C1 segment of cervical spinal cord (tissue), 14 donors: ENCODE measurements around the gene CMSS1.

ENCODE experiments used
- DNase-seq, 14 donors: peaks; one replicate each; lab custom pipeline; 2025; lab: John Stamatoyannopoulos, UW

The CMSS1 gene

GRCh38 chr3:100053951-100054620 lies 236.4 kb downstream of the CMSS1 start:
- DNase-seq: no peak

GRCh38 chr3:100057716-100058575 lies 240.3 kb downstream of the CMSS1 start:
- DNase-seq: no peak

GRCh38 chr3:100059472-100059871 lies 241.8 kb downstream of the CMSS1 start:
- DNase-seq: no peak

- no peak for DNase-seq
These were observed 243.2 kb downstream of the CMSS1 start for GRCh38 chr3:100060685-100061484.

- DNase-seq: no peak
These were observed 245.0 kb downstream of the CMSS1 start for GRCh38 chr3:100062665-100063064.

GRCh38 chr3:100063929-100064461 lies 246.3 kb downstream of the CMSS1 start:
- DNase-seq: no peak

DNA sequence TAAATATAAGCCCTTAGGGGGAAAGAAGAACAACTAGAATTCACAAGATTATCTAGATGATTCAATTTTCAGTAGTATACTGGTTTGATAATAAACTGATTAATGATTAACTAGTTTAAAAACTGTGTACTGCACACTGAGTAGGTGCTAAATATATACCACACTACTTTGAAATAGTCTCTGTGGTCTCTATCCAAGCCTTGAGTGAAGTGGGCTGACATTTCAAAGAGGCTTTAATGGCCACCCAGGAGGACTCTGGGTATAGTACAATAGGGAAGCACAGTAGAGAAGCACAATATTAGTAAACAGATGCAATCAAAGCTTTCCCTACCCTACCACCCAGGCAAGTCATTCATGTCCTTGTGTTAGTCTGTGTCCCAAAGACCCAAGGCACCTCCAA lies 249.9 kb downstream of the CMSS1 start:
- DNase-seq: no peak

- peak in 8 of 14 donors; percentile 1 to 46 (median 15) for DNase-seq
These were observed 251.2 kb downstream of the CMSS1 start for GRCh38 chr3:100068826-100069225.

DNA sequence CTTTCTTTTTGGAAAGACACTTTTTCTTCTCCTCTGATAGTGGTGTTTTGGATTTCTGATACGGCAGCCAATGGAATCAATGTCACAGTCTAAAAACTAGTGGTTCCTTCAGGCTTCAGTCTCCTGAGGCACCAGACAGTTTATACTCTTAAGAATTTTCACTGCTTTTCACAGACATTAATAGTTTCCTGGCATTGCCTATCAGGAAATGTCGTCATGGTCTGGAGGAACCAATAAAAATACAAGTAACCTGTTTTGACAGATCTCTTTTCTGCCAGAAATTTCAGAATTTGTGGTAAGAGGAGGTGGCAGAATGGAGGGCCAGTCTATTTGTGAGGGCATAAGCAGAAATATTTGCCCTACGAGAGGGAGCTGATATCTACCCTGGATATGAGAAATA lies 251.8 kb downstream of the CMSS1 start:
- DNase-seq: no peak

GRCh38 chr3:100072326-100073048 lies 254.8 kb downstream of the CMSS1 start:
- no peak for DNase-seq

DNA sequence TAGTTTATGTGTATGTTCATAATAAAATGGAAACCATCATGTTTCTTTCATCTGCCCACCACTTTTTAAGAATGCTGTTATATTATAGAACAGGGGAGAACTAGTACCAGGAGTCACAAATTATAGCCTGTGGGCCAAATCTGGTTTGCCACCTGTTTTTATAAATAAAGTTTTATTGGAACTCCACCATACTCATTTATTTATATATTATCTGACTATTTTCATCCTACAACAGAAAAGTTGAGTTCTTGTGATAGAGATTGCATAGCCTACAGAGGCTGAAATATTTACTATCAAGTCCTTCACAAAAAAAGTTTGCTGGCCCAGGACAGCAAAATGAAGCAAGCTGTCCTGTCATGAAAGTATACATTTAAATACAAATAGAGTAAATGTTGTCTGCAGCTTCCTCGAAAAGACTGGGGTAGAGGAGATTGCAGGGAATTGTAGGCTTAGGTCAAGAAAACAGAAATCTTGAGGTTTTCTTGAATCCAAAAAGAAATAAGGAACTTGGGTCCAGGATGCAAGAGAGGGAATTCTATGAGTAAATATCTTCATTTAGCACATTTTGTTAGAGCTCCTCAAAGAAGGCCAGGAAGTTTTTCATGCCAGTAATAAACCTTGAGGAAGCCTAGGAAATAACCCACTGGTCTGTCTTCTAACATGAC lies 255.5 kb downstream of the CMSS1 start:
- no peak for DNase-seq

GRCh38 chr3:100073714-100074307 lies 256.1 kb downstream of the CMSS1 start:
- peak in 5 of 14 donors; percentile 3 to 35 (median 21) for DNase-seq

- no peak for DNase-seq
These were observed 257.5 kb downstream of the CMSS1 start for GRCh38 chr3:100075196-100075595.

GRCh38 chr3:100075851-100076730 lies 258.4 kb downstream of the CMSS1 start:
- DNase-seq: no peak

DNA sequence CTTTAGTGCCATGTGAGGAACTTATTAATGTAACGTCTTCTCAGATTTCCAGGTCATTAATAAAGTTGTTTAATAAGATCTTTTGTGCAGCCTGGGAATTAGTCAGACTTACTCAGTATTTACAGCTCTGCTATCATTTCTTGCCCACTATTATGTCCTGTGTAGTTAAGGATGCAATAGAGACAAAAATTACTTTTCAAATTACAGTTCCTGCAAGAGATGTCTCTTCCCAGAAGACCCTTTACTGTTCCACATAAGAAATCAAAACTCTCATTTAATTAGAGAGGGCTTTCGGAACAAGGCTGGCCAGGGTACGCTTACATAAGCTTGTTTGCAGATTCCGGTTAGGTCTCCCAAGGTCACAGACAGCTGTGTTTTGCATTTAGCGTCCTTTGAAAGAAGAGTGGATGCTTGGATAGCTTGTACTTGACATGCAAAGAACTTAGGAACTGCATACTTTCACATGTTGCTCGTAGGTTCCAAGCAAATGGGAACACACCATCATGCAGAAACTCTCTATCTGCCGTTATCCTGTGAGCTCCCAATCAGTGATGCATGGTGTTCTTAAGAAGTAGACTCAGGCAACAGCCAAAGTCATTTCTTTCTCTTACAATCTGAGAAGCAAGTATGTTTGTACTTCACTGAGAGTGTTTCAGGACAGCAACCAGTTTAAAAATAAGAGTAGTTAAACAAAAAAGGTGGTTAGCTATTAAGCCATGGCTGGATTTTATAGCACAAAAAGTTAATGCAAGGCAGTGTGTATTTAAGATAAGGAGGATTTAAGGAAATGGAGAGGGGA lies 259.3 kb downstream of the CMSS1 start:
- DNase-seq: no peak

DNA sequence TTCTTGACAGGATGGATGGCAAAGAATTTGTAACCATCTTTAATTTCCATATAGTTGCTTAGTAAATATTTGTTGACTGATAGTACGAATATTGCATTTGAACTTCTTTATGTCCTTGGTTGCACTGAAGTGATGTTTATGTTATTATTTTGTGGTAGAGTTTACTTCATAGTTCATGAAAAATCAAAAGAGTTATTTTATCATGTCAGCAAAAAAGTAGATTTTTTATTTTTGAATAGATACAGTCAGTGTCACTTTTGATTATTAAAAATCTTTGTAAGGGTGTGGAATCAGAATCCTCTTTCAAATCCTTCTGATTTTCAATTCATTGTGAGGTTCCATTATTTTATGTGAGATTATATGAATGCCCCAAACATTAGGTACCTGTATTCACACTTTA lies 261.7 kb downstream of the CMSS1 start:
- no peak for DNase-seq

DNA sequence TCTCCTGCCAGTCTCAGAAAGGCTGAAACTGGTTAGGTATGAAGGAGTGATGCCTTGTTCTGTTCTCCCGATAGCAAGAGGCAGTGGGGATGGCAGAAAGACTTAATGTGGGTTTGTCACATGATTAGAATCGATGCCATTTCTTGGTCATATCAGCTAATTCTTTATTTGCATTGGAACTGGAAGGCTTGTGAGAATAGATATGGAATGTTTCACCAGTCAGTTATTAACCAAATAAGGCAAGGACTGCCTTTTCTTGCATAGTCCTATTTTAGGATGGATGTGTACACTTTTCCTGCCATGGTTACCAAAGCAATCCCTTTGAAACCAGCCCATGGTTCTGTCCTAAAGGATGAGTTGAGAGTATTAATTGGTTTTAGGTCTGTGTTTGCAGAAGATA lies 262.9 kb downstream of the CMSS1 start:
- no peak for DNase-seq

DNA sequence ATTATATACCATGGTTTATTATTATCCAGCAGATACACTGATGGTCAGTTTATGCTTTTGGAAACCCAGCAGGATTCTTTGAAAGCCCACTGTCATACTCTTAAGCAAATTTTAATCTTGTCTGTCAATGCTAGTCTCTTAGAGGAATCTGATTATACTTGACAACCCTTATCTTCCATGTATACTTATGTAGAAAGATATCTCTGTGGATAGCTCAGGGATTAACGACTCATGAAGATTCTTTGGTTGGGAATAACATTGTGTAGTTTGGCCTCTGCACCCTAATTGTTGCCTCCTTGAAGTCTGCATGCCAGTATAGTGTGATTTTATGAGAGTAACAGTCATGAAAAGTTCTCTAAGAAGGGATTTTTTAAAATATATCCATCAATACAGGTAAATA lies 263.6 kb downstream of the CMSS1 start:
- DNase-seq: no peak
